Caco-2 (cell line): ENCODE measurements around the gene LY6G6C. TPM values are rescaled to one million over a fixed set of nuclear protein-coding genes. Genes with fewer than 3 reads are reported as not detected.

Source experiments
- BruUV-seq: library from RNA; stranded (reverse); fragments of 400-500 nt; replicated peaks from 2 replicates; lab custom pipeline; 2021; lab: Mats Ljungman, UMichigan
- CTCF ChIA-PET: fragments of 300-600 bp; sonication (Branson Sonifier 250); formaldehyde crosslinking; loops from one replicate; lab custom pipeline; 2022; ENCODE audit warnings: antibody characterized with exemption; lab: Charles Lee
- POLR2A ChIA-PET: fragments of 300-600 bp; sonication (Branson Sonifier 250); formaldehyde crosslinking; loops from one replicate; lab custom pipeline; 2022; ENCODE audit warnings: antibody characterized with exemption; lab: Charles Lee
- DNase-seq, 2 experiments: peaks; one replicate each; pipeline versions ENCODE4 v3.0.0 to v3.0.0-alpha.2; 2020 to 2022
- H3K27me3 ChIP-seq: replicated peaks from 2 replicates; pipeline ENCODE4 v1.6.0; 2011; ENCODE audit warnings: low read length; ENCODE audit not compliant: control insufficient read depth, insufficient read depth
- H3K36me3 ChIP-seq: 2 replicates; pipeline ENCODE4 v1.5.1; 2011; ENCODE audit warnings: low read length; ENCODE audit not compliant: control insufficient read depth, insufficient read depth
- H3K4me1 ChIP-seq: fragments of 250-450 bp; sonication (Bioruptor Pico); 2 replicates; pipeline ENCODE4 v1.5.1; 2020; ENCODE audit warnings: mild to moderate bottlenecking
- H3K4me3 ChIP-seq: 2 replicates; pipeline ENCODE4 v1.5.1; 2011; ENCODE audit warnings: low read depth, mild to moderate bottlenecking, control low read depth, low read length
- H3K9me3 ChIP-seq: fragments of 250-450 bp; sonication (Bioruptor Pico); 2 replicates; pipeline ENCODE4 v1.5.1; 2020; ENCODE audit warnings: mild to moderate bottlenecking, moderate library complexity
- H3K27ac Mint-ChIP-seq: one replicate; pipeline ENCODE4 v1.8.0; 2022; ENCODE audit warnings: mixed read lengths; ENCODE audit not compliant: unreplicated experiment
- H3K27me3 Mint-ChIP-seq: one replicate; pipeline ENCODE4 v1.8.0; 2022; ENCODE audit warnings: mixed read lengths; ENCODE audit not compliant: insufficient read depth, unreplicated experiment
- H3K36me3 Mint-ChIP-seq: one replicate; pipeline ENCODE4 v1.8.0; 2022; ENCODE audit warnings: mild to moderate bottlenecking, mixed read lengths; ENCODE audit not compliant: insufficient read depth, unreplicated experiment
- H3K4me1 Mint-ChIP-seq: one replicate; pipeline ENCODE4 v1.8.0; 2022; ENCODE audit warnings: low read depth, mixed read lengths; ENCODE audit not compliant: unreplicated experiment
- H3K4me3 Mint-ChIP-seq: one replicate; pipeline ENCODE4 v1.8.0; 2022; ENCODE audit warnings: mild to moderate bottlenecking, moderate library complexity, mixed read lengths; ENCODE audit not compliant: unreplicated experiment
- H3K9me3 Mint-ChIP-seq: one replicate; pipeline ENCODE4 v1.8.0; 2022; ENCODE audit warnings: mixed read lengths; ENCODE audit not compliant: unreplicated experiment
- CTCF ChIP-seq, 2 experiments: fragments of 200-600 bp in 1 of 2; IDR thresholded peaks; 1 replicate in 1 of 2; 2 replicates in 1 of 2; pipeline versions ENCODE4 v1.5.1 to v1.8.0; 2011 to 2022; ENCODE audit warnings: antibody characterized with exemption in 1 of 2, control low read depth in 1 of 2, inconsistent platforms in 1 of 2, low read depth in 1 of 2, low read length in 1 of 2, mild to moderate bottlenecking in 1 of 2, moderate library complexity in 1 of 2; ENCODE audit not compliant: insufficient read depth in 1 of 2, severe bottlenecking in 1 of 2, unreplicated experiment in 1 of 2
- intact Hi-C: fragments of 100-400 bp; cut with micrococcal nuclease; formaldehyde crosslinking; loops from one replicate; pipeline ENCODE4 v1.10.0; 2022; ENCODE audit not compliant: unreplicated experiment
- total RNA-seq: library from RNA; stranded (reverse); gene quantifications from 2 replicates; pipeline ENCODE4 v1.2.3, GENCODE V29; 2022

Gene LY6G6C
- total RNA-seq, 1 experiment from 2014 or later, result 0.88 TPM

GRCh38 chr6:31734821-31735406 is 13.4 kb upstream of the LY6G6C start:
- Mint-ChIP-seq H3K27ac (peak overlapping the region; percentile 98), H3K27me3 (no peaks in the 10 kb centered on the region), H3K9me3 (no peaks in the 10 kb centered on the region), H3K4me1 (peaks cover 42% of the 10 kb centered on the region), H3K36me3 (peaks cover 92% of the 10 kb centered on the region), H3K4me3 (peak overlapping the region; percentile 95)
- peak overlapping the region; percentile 71 for H3K4me3 ChIP-seq
- H3K27me3 ChIP-seq, result no peaks in the 10 kb centered on the region
- H3K9me3 ChIP-seq, result no peaks in the 10 kb centered on the region
- H3K36me3 ChIP-seq, result peaks cover 4% of the 10 kb centered on the region; the same call in 1 of the 2 replicates
- no TSS peak for BruUV-seq
- POLR2A ChIA-PET, result interaction anchor here (0.6 to 0.7 kb wide), 3 partner anchors 11 to 32 kb away, joined by 3 to 6 read pairs (median 4); partner anchors contain the start of gene ABHD16A
- DNase-seq, result peak; percentile 51 to 53
- CTCF ChIA-PET, result interaction anchor here (0.9 kb wide), 1 partner anchor 35 kb away, joined by 5 read pairs; no protein-coding TSS in a partner anchor
- TF ChIP-seq CTCF (IDR thresholded peaks at IDR 0.05; ENCODE audit: insufficient read depth in 1 of 2, low read depth in 1 of 2, low read length in 1 of 2, severe bottlenecking in 1 of 2, unreplicated experiment in 1 of 2), result no peak
- intact Hi-C loops, result loop anchor here (5.0 kb wide), 3 partner anchors 33 to 188 kb away; partner anchors contain the start of genes ABHD16A, ATP6V1G2, CSNK2B and LY6G5B
- peaks cover 34% of the 10 kb centered on the region for H3K4me1 ChIP-seq

- Mint-ChIP-seq H3K27me3 (no peaks in the 10 kb centered on the region), H3K36me3 (peaks cover 92% of the 10 kb centered on the region), H3K4me3 (peak overlapping the region; percentile 95), H3K9me3 (no peaks in the 10 kb centered on the region), H3K27ac (peak overlapping the region; percentile 98), H3K4me1 (peaks cover 41% of the 10 kb centered on the region)
- Histone ChIP-seq H3K27me3 (no peaks in the 10 kb centered on the region), H3K4me1 (peaks cover 34% of the 10 kb centered on the region), H3K9me3 (no peaks in the 10 kb centered on the region), H3K36me3 (peaks cover 4% of the 10 kb centered on the region; the same call in 1 of the 2 replicates), H3K4me3 (peak overlapping the region; percentile 71)
- no TSS peak for BruUV-seq
- POLR2A ChIA-PET, result no interaction called here
- no peak for DNase-seq
- CTCF ChIA-PET, result no interaction called here
- no peak for TF ChIP-seq CTCF (IDR thresholded peaks at IDR 0.05; ENCODE audit: insufficient read depth in 1 of 2, low read depth in 1 of 2, low read length in 1 of 2, severe bottlenecking in 1 of 2, unreplicated experiment in 1 of 2)
- intact Hi-C loops, result no loop called here
These were observed 12.8 kb upstream of the LY6G6C start for GRCh38 chr6:31734247-31734820.

- intact Hi-C loops, result no loop called here
- no peaks in the 10 kb centered on the region for H3K9me3 Mint-ChIP-seq
- H3K27ac Mint-ChIP-seq, result peak overlapping the region; percentile 98
- Histone ChIP-seq H3K4me3 (peak overlapping the region; percentile 71), H3K4me1 (peaks cover 30% of the 10 kb centered on the region), H3K27me3 (no peaks in the 10 kb centered on the region), H3K36me3 (peaks cover 4% of the 10 kb centered on the region; the same call in 1 of the 2 replicates), H3K9me3 (no peaks in the 10 kb centered on the region)
- POLR2A ChIA-PET, result no interaction called here
- BruUV-seq, result no TSS peak
- CTCF ChIA-PET, result interaction anchor here (1.1 kb wide), 1 partner anchor 36 kb away, joined by 4 read pairs; no protein-coding TSS in a partner anchor
- no peak for DNase-seq
- H3K27me3 Mint-ChIP-seq, result no peaks in the 10 kb centered on the region
- TF ChIP-seq CTCF (IDR thresholded peaks at IDR 0.05; ENCODE audit: insufficient read depth in 1 of 2, low read depth in 1 of 2, low read length in 1 of 2, severe bottlenecking in 1 of 2, unreplicated experiment in 1 of 2), result no peak
- H3K4me3 Mint-ChIP-seq, result peak overlapping the region; percentile 95
- peaks cover 41% of the 10 kb centered on the region for H3K4me1 Mint-ChIP-seq
- H3K36me3 Mint-ChIP-seq, result peaks cover 95% of the 10 kb centered on the region
These were observed 12.2 kb upstream of the LY6G6C start for GRCh38 chr6:31733734-31734133.
